HuH-7 (cell line): ENCODE measurements around the gene FOXE3.

Experiments used
- DNase-seq: peaks from one replicate; pipeline ENCODE4 v3.0.0; 2011; ENCODE audit warnings: low spot score

Gene FOXE3

GRCh38 chr1:47435506-47436303 lies 19.6 kb downstream of the FOXE3 start:
- no peak for DNase-seq

DNA sequence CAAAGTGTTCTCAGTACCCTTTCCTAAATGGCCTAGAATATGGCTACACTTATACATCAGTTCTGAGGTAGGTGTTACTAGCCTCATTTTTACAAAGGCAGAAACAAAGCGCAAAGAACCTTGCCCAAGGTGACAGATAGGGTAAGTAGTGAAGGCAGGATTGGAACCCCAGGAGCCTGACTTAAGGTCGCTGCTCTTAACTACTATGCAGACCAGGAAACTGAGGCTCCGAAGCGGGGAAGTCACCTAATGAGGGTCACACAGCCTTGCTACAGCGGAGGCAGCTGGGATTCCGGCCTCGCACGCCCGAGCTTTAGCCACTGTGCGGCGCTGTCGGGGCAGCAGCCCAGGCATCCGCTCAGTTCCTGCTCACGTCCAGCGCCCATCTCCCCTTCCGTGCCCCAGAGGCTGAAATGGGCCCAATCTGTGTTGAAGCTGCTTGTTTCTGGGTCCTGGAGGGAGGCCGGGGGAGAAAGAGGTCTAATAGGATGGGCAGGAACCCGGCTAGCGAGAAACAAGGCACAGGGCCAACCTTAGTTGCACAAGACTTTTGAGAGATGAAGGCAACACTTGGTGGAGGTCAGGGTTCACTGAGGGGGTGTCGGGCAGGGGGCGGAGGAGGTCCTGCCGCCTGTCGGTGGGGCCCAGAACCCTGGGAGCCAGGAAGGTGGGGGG lies 20.4 kb downstream of the FOXE3 start:
- peak; percentile 92 for DNase-seq

- DNase-seq, result peak; percentile 48
Measured at GRCh38 chr1:47436979-47437446, 20.9 kb downstream of the FOXE3 start.

DNA sequence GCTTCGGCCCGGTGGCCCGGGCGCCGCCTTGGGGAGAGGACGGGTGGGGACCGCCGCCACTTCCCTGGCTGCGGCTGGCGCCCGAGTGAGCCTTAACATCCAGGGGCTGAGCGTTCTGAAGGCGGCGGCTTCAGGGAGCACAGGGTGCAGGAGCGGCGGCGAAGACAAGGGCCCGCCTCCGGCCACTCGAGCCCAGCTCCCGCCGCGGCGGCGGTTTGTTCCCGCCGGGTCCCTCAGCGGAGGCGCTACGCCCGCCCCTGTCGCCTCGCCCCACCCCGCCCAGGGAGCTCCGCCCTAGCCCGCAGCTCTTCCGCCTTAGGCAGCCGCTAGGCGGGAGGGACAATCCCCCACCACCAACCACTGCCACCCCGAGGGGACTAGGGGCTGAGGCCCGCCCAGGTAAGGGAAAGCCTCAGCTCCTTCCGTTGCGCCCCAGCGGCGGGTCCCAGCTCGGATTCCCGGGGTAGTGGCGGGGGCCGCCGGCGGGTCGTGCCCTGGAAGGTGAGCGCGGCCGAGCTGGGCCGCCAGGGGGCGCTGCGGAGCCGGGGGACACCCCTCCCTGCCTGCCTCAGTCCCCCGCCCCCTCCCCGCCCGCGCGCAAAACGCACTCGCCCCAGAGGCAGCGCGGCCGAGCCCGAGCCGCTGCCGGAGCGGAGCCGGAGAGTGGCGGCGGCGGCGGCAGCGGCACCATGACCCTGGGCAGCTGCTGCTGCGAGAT lies 21.5 kb downstream of the FOXE3 start, which contains the start of gene FOXD2:
Gene FOXD2 (plus strand): TSS at position 598 of the 718 bp plus-strand sequence. CDS start 92 bp downstream, at position 690.
- DNase-seq, result peak; percentile 98

DNA sequence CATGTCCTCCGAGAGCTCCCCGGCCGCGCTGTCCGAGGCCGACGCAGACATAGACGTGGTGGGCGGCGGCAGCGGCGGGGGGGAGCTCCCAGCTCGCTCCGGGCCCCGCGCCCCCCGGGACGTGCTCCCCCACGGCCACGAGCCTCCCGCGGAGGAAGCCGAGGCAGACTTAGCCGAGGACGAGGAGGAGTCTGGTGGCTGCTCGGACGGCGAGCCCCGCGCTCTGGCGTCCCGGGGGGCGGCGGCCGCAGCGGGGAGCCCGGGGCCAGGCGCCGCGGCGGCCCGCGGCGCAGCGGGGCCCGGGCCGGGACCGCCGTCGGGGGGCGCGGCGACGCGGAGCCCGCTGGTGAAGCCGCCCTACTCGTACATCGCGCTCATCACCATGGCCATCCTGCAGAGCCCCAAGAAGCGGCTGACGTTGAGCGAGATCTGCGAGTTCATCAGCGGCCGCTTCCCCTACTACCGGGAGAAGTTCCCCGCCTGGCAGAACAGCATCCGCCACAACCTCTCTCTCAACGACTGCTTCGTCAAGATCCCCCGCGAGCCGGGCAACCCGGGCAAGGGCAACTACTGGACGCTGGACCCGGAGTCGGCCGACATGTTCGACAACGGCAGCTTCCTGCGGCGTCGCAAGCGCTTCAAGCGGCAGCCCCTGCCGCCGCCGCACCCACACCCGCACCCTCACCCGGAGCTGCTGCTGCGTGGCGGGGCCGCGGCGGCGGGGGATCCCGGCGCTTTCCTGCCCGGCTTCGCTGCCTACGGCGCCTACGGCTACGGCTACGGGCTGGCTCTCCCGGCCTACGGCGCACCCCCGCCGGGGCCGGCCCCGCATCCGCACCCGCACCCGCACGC lies 22.3 kb downstream of the FOXE3 start:
- no peak for DNase-seq

- no peak for DNase-seq
Measured at GRCh38 chr1:47439017-47439818, 23.1 kb downstream of the FOXE3 start.

DNA sequence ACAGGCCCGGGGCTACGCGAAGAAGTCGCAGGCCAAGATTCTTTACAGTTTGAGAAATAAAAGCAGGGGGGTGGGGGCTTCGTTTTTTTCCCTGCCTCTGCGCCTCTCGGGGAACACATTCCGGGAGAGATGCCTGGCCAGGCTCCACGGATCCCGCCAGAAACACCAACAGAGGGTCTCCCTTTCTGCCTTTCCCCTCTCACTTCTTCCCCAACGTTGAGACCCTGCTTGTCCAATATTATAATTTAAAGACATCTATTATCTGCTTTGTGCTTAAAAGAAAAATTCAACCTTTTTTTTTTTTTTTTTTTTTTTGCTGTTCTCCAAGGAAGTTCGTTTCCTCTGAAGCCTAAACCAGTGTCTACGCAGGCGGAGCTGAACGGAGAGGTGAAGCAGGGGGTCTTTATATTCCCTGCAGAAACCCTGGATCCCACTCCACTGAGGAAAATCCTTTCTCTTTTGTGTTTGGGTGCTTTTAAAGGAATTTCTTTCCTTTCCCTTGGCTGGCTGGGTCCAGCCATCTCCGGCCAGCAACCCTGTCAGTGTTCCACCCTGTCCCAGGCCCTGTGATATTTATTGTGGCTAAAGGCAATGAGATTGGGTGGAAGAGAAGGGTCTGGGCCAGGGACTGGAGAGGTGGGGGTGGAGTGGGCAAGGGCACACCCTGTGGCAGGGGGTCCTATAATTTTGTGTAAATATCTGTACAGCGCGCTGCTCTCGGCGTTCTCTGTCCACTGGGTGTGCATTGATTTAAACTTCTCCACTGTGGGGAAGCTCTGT lies 23.9 kb downstream of the FOXE3 start:
- DNase-seq, result no peak

- no peak for DNase-seq
Measured at GRCh38 chr1:47440599-47441081, 24.6 kb downstream of the FOXE3 start.

GRCh38 chr1:47441450-47442106 lies 25.5 kb downstream of the FOXE3 start:
- no peak for DNase-seq

- no peak for DNase-seq
Measured at GRCh38 chr1:47442202-47442601, 26.1 kb downstream of the FOXE3 start.

DNA sequence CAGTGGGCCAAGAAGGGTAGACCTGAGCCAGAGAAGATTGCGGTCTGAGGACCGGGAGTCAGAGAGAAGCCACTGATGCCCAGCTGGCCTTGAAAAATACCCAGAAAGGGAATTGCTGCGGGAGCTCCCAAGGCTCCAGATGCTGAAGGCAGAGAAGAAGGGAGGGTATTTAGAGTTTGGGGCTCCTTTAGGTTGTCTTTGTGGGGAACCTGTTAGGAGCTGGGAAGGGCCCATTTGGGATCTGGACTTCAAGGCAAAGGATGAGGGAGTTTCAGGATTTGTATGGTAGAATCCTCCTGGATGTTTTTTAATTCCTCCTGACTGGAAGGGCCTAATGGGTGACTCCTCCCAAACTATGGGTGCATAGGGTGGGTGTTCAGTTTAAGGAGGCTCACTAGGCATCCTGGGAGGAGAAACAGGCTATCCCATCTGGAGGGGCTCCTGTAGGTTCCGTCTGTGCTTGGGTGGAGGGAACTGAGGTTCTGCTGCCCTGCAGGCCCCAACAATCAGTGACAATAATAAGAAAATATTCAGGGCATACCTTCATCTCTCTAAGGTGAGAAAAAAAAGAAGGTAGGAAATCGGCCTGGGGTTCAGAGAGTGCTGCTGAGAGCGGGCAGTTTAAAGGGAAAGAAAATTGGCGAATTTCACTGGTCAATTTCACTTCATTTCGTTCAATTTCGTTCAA lies 26.9 kb downstream of the FOXE3 start:
- DNase-seq, result no peak

GRCh38 chr1:47443530-47444296 lies 27.6 kb downstream of the FOXE3 start:
- DNase-seq, result no peak

- no peak for DNase-seq
Measured at GRCh38 chr1:47444297-47444561, 28.1 kb downstream of the FOXE3 start.

GRCh38 chr1:47444562-47445465 lies 28.7 kb downstream of the FOXE3 start:
- DNase-seq, result no peak

DNA sequence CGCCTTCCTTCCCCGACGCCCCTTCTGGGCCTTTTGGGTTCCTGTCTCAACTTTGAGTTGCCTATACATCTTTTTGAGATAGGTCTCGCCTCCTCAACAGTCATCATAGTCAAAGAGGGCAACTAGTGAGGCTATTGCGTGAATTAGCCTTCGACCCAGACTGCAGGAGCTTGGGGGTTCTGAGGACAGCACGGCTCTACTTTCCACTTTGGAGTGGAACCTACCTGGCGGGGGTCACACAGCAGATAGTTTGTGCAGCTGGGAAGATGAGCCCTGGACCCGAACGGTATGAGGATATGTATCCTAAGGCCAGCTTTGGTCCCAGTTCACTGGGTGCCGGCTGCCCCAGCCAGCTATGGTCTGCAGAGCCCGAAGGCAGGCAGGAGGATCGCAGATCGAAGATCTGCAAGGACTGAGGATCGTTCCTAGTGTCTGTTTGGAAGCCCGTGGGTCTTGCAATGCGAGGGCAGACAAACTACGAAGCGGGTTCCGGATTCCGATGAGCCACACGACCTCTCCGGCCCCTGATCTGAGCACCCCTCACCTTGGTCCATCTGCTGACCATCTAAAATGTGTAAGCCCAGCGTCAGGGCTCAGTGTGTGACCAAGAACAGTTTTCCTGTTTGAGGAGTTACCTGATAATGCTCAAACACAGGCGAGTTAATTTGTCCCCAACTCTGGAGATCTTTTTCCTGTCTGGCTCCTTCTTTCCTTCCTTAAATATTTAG lies 29.9 kb downstream of the FOXE3 start:
- DNase-seq, result no peak

GRCh38 chr1:47448462-47449222 lies 32.6 kb downstream of the FOXE3 start:
- DNase-seq, result no peak
